ENCODE measurements around the gene SH3TC2.

- no peak for TF ChIP-seq POLR2A (IDR thresholded peaks at IDR 0.05; ENCODE audit: low read depth, low read length)
- no peak for TF ChIP-seq FOS (IDR thresholded peaks at IDR 0.05; ENCODE audit: low read depth, low read length)
- no peak for TF ChIP-seq CTCF (conservative IDR thresholded peaks at IDR 0.05; ENCODE audit: low read depth, low read length)
- TF ChIP-seq MAFK (IDR thresholded peaks at IDR 0.05; ENCODE audit: low read depth, low read length) = no peak
- no peak for TF ChIP-seq RCOR1 (IDR thresholded peaks at IDR 0.05; ENCODE audit: insufficient replicate concordance, low read length)
Observed at GRCh38 chr5:149048811-149049210, 14.1 kb downstream of the SH3TC2 start.

Measured in IMR-90 (cell line).